Activated T-cell treated with anti-CD3 and anti-CD28 coated beads for 48 hours (primary cell): ENCODE results near the gene RPUSD2.
A peak's percentile ranks its signal among the peaks of the same experiment; 100 is the strongest.
"Not testable (repeated sequence)": the region's sequence is repeated elsewhere in the genome, so short reads cannot be mapped to it uniquely, and the experiment has no call there.

Source experiments
- DNase-seq: peaks from one replicate; pipeline ENCODE4 v3.0.0-alpha.2; 2020; ENCODE audit warnings: low read depth

RPUSD2 gene

DNA sequence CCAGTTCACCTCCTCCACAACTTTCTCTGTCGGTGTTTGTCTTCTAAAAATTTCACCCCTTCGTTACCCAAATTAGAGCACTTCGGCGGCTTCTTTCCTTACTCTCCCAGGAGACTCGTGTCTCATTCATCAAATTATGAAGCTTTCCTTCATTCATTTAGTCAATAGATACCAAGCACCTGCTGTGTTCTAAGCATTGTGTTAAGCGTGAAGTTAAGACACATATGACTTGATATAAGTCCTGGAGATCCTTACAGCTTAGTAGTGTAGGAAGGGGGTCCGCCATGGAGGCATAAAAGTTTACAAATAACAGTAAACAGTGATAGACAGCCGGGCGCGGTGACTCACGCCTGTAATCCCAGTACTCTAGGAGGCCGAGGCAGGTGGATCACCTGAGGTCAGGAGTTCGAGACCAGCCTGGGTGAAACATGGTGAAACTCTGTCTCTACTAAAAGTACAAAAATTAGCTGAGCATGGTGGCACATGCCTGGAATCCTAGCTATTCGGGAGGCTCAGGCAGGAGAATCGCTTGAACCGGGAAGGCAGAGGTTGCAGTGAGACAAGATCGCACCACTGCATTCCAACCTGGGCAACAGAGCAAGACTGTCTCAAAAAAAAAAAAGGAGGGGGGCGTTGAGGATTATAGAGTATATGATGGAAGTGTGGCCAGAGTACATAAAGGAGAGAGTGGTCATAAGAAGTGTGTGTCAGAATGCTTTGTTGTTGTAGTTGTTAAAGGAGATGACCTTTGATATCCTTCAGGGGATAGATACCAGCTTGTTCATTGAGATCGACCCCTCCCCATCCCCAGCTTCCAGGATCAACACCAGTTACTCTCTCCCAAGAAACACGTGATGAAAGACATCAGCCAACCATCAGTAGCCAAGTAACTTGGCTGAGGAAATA is 3.5 kb upstream of the RPUSD2 start:
- no peak for DNase-seq

DNA sequence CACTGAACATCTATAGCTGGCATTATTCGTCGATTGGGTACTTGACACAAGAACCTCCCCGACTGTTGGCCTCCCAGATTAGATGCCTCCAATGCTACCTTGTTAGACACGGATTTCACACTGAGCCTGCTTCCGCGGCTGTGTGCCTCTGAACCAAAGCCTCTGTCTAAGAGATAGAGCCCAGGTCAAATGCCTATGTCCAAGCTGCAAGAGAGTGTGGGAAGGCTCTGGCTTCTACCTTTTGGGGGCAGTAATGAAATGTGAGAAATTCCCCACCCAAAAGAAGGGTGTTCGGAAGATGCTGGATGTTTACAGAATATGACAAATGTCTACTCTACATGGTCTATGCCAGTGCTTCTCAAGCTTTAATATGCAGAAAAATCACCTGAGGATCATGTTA is 2.0 kb upstream of the RPUSD2 start:
- no peak for DNase-seq

DNA sequence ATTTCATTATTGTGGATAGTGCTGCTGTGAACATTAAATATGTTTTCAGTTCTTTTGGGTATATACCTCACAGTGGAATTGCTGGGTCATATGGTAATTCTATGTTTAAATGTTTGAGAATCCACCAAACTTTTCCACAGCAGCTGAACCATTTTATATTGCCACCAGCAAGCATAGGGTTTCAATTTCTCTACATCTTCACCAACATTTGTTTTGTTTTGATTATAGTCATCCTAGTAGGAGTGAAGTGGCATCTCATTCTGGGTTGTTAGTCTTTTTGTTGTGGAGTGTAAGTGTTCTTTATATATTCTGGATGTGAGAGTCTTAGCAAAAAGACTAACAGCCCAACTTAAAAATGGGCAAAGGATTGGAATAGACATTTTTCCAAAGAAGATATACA is 6.0 kb downstream of the RPUSD2 start:
- no peak for DNase-seq

DNA sequence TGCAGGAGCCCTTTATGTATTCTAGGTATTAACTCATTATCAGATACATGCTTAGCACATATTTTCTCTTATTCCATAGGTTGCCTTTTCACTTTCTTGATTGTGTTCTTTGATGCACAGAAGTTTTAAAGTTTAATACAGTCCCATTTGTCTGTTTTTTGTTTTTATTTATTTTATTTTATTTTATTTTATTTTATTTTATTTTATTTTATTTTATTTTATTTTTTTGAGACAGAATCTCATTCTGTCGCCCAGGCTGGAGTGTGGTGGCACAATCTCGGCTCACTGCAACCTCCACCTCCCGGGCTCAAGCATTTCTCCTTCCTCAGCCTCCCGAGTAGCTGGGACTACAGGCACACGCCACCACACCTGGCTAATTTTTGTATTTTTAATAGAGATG is 7.8 kb downstream of the RPUSD2 start:
- DNase-seq, result not testable (repeated sequence)

DNA sequence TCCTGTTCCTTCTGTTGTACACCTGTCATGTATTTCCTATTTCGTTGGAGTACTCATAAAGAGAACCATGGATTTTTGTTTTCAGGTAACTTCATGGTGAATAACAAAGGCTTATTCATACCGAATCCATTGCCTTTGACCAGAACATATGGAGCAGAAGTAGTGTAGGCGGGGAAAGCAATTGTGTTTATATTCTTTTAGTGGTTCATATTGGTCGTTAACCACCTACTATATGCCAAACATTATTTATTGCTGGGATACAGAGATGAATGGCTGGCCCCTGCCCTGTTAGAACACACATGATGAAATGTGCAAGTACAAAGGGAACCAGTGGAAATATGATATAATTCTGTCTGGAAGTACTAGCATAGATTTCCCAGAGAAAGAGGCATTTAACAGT is 9.8 kb downstream of the RPUSD2 start:
- no peak for DNase-seq

DNA sequence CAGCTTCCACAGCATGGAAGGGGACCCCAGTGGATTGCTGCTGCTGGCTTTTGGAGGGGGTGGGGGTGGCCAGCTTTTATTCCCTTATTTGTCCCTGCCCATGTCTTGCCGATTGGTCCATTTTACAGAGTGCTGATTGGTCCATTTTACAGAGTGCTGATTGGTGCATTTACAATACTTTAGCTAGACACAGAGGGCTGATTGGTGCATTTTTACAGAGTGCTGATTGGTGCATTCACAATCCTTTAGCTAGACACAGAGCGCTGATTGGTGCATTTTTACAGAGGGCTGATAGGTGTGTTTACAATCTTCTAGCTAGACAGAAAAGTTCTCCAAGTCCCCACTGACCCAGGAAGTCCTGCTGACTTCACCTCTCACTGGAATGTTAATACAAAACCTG is 12.7 kb downstream of the RPUSD2 start:
- DNase-seq, result not testable (repeated sequence)

DNA sequence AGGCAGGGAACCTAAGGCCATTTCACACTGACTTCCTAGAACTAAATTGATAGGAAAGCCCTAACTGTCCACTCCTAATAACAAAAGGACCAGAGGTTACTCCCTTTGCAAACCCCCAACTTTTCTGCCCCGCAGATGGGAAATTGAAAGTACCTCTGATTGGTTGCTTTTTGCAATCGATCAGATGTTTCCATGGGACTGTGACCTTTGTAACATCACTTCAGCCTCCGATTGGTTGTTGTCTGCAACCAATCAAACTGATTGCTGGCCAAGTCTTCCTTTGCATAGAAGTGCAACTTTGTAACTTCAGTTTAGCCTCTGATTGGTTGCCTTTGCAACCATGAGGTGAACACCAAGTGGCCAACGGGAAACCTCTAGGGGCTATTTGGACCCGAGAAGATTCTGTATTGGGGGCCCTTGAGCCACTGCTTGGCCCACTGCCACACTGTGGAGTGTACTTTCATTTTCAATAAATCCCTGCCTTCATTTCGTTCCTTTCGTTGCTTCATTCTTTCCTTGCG is 13.7 kb downstream of the RPUSD2 start:
- DNase-seq, result no peak

DNA sequence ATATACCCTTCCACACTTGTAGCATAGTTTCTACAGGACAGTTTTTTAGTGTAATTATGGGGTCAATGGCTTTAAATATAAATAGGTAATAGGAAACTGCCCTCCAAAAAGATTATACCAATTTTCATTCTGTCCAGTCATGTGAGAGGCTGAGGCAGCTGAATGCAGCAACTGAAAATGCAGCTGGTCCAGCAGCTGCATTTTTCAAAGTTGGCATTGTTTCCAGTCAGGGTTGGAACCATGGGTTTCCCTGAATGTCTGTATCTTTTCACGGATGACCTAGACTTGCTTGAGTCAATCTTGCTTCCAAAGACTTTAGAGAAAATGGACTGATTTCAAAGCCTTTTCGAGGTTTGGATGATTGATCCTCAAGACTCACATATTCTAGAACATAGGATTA is 15.1 kb downstream of the RPUSD2 start:
- DNase-seq, result no peak

DNA sequence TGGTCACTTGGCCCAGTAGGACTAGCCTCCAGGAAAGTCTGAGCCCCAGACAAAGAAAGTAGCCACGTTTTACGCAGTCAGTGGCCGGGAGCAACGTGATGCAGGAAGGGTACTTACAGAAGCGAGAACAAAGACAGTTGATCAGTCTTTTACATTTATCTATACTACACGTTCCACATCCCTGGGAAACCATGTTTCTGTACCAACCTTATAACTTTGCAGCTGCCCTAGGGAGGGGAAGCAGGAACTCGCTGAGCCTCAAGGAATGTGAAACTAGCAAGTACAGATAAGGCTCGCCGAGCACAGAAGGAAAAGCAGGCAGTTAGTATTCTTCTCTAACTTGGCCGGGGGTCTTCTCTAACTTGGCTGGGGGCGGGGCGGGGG is 21.6 kb downstream of the RPUSD2 start:
- no peak for DNase-seq

DNA sequence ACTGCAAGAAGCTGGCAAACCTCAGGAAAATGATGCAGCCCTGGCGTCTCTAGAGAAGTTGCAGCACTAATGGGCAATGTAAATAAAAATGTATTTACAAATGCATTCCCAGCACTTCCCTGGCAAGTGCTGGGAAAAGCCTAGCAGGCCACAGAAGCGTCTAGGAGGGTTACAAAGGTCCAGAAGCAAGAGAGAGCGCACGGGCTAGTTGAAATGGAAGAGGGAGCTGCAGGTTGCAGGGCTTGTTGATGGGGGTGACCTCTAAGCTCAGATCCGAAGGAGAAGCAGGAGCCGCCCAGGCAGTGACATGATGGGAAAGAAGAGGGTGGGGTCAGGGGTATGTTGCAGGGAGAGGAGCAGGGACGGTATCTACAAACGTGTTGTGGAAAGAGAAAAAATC is 22.3 kb downstream of the RPUSD2 start:
- DNase-seq, result no peak

DNA sequence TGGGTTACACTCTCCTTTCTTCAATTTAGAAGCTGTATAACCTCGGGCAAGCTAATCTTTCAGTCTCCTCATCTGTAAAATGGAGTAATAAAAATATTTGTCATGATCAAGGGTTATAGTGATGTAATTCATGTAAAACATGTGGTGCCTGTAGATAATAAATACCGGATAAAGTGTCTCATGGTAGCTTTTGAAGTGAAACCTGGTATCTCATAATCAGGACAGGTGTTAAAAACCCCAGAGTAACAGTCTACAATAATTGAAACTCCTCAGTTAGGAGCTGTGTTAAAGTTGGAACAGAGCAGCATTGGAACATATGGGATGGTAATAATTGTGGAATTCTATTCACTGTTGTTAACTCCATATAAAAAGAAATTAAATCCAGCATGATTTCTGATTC is 24.1 kb downstream of the RPUSD2 start:
- no peak for DNase-seq

DNA sequence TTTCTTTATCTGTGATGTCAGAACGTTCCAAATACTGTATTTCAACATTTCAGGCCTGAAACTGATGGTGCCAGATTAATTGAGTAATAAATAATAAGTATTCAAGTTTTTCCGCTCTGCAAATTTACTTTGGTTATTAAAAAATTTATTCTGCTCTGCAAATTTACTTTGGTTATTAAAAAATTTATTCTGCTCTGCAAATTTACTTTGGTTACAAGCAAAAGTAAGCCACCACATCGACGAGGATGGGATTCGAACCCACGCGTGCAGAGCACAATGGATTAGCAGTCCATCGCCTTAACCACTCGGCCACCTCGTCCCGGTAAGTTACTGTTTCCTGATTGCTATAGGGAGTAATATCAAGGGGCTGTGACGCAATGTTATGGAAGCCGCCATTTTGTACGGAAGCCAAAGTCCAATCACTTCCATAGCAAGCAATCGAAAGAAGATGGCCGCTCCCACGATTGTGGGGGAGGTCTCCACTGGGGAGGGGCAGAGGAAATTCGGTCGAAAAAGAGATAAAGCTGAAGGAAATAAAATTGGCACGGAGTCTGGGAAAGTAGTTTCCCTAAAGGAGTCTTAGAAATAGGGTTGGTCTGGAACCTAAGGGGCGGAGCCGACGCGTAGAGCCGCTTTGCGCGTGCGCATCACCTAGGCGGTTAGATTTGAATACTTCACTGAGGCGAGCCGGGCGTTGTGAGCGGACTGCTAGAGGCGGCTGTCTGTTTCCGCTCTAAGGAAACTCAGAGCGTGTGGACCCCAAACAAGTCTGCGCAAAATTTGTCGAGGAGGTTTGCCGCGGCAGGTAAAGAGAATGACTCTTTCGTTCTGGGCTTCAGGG is 24.7 kb downstream of the RPUSD2 start, which contains the start of gene KNL1:
TSS of gene KNL1 (plus strand) at position 662 of the 841 bp plus-strand sequence. CDS start 8,683 bp downstream, outside the sequence.
- peak; percentile 87 for DNase-seq

DNA sequence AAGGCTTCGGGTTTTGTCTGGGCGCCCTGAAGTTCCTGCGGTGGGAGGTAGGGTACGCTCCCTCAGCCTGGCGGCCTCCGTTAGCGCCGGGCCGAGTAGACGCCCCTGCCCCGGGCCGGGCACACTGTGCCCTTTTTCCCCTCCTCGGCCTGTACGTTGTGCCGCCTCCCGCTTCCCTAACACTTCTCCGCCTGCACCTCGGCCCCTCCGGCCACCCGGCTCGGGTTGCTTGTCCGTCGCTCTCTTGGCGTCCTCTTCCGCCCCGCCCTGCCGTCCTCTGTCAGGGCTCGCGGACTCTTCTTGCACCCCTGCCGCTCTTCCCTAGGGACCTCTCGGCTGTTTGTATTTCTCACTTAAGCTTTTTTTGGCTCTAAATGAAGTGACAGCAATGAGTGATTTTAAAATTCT is 25.3 kb downstream of the RPUSD2 start:
- no peak for DNase-seq

DNA sequence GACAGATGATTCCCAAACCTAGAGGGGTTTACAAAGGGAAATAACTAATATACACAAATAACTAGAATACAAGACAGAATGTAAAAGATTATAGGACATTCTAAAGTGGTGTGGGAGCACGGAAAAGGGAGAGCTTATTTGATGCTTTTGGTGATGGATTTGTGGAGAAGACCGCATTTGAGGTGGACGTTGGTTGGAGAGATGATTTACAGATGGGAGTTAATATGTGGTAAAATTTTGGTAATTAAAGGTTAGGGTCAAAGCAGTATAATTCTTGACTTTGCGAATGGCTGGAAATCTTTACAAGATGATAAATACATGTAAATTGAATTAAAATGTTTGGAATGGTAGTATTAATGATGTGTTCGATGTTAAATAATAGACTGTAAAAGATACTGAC is 26.1 kb downstream of the RPUSD2 start:
- no peak for DNase-seq

DNA sequence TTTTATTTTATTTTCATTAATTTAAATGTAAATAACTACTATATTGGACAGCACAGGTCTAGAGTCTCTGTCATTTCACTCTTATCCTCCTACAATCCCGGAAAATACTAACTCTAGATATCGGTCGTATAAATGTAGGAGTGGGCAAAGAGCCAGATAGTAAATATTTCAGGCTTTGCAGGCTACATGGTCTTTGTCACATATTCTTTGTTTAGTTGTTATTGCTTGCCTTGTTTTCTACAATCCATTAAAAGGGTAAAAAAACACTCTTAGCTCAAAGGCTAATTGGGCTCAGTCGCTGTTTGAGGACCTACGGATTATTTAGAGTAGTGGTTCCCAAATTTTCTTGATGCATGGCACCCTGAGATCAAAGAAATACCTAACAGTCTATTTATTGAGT is 26.7 kb downstream of the RPUSD2 start:
- no peak for DNase-seq

DNA sequence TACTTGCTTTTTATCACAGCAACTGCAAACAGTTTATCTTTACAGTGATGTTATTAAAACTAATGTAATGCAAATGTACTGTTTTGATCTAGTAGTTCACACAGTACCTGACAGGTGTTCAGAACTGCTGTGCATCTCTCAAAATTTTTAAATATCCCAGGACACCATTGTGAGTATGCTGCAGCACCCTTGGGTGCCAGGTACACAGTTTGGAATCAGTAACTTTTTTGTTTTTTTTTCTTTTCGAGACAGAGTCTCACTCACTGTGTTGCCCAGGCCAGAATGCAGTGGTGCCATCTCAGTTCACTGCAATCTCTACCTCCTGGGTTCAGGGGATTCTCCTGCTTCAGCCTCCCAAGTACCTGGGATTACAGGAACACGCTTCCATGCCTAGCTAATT is 27.9 kb downstream of the RPUSD2 start:
- DNase-seq, result no peak

DNA sequence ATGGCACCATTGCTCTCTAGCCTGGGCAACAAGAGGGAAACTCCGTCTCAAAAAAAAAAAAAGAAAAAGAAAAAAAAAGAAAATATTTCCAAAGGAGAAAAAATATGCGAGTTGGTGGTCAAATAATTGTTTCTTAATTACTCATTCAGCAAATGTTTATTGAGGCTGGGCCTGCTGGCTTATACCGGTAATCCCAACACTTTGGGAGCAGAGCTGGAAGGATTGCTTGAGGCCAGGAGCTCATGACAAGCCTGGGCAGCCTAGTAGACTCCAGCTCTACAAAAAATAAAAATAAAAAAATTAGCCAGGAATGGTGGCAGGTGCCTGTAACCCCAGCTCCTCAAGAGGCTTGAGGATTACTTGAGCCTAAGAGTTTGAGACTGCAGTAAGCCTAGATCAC is 29.0 kb downstream of the RPUSD2 start:
- no peak for DNase-seq

DNA sequence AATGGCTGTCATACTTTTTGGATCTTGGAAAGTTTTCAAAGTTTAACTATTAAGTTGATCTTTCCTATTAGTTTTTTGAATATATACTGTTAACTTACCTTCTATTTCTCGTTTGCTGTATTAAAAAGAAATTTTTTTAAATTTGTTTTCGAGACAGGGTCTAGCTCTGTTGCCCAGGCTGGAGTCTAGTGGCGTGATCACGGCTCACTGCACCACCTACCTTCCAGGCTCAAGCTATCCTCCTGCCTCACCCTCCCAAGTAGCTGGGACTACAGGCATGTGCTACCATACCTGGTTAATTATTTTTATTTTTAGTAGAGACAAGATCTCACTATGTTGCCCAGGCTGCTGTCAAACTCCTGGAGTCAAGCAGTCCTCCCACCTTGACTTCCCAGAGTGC is 29.6 kb downstream of the RPUSD2 start:
- DNase-seq, result no peak

DNA sequence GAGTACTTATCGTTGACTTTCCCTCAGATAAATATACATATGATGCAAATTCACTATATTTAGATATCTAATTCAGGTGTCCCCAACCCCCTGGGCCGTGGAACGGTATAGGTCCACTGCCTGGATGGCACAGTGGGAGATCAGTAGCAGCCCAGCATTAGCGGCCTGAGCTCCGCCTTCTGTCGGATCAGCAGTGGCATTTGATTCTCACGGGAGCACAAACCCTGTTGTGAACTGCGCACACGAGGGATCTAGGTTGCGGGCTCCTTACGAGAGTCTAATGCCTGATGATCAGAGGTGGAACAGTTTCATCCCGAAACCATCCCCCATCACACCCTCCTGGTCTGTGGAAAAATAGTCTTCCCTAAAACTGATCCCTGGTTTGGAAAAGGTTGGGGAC is 31.9 kb downstream of the RPUSD2 start:
- DNase-seq, result no peak

DNA sequence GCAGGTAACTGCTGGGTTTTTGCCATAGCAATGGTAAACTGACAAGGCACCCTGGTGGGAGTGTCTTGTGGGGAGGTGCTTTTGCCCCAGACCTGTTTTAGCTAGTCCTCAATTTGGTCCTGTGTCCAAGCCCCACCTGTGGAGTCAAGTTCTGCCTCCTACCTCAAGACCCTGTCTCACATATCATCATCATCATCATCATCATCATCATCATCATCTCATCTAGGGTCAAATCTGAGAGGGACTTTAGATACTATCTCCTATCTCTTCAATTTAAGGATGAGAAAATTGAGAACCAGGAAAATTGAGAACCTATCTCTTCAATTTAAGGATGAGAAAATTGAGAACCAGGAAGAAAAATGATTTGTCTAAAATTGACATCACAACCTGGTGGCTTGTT is 34.8 kb downstream of the RPUSD2 start:
- DNase-seq, result no peak

DNA sequence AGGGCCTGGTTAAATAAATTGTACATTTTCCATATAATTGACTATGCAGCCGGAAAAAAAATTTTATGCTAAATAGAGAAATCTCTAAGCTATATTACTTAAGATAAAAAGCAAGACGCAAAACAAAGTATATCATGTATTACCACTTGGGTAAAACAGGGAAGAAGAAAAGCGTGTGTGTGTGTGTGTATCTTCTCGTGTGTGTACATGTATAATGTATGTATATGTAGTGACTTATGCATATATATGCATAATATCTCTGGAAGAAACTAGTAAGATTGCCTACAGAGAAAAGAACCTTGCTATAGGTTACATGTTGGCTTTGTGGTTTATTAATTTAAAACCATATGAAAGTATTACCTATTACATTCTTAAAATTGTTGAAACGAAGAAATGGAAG is 44.0 kb downstream of the RPUSD2 start:
- no peak for DNase-seq

DNA sequence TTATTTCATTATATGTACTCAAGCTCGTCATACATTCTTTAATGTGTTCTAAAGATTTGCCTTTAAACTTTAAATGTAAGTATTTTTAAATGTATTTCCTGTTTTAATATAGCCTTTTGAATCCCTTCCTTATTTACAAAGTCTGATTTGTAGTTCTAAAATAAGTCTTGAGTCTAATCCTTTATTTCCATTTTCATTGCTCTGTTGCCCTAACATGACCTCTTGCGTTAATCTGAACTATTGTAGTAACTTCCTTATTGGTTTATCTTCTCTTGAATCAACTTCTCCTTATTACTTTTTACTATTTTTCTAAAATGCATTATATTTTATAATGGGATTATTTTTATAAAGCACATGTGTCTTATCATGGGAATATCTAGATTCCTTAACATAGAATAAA is 48.9 kb downstream of the RPUSD2 start:
- no peak for DNase-seq

DNA sequence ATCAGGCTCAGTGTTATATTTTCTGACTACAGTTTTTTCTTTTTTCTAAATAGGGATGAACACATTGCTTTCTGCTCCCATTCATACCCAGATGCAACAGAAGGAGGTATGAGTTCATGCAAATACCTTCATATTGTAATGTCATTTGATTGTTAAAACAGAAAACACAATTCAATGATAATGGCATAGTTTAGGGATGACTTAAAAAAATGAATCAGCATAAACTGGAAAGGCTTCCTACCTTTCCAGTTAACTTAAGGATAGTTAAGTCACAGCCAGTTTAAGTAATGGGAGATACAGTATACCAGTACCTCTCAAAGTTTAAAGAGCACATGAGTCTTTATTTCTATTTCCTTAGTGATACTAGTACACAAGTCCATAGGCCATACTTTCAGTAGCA is 49.8 kb downstream of the RPUSD2 start:
- no peak for DNase-seq
